ENCODE measurements around the gene PARN. TPM values are rescaled to one million over a fixed set of nuclear protein-coding genes. Genes with fewer than 3 reads are reported as not detected.

PARN gene
- total and polyA plus RNA-seq, 2 of the 8 experiments (the other 6 are each of a cell fraction or from before 2014, with no cell fraction given) = 24.5 to 44.6 TPM

- H2AK5ac ChIP-seq (ENCODE audit: low read depth, low read length) = no peak overlapping the region
- POLR2A ChIA-PET (ENCODE audit: partially characterized antibody) = interaction anchor here (1.2 kb wide), 2 partner anchors 104 to 242 kb away, joined by 3 to 4 read pairs; no protein-coding TSS in a partner anchor
- CTCF ChIA-PET (ENCODE audit: partially characterized antibody) = interaction anchor here (0.6 to 2.9 kb wide), 16 partner anchors 11 to 1805 kb away, joined by 3 to 15 read pairs (median 3); no protein-coding TSS in a partner anchor
- 92% methylated on average over 4 of the region's 4 CpGs; no CpG with 5 or more reads in 1 of the 2 experiments for WGBS, 2 experiments (ENCODE audit: extremely low coverage in 1 of 2, insufficient coverage in 1 of 2, insufficient read length in 1 of 2, insufficient replicate concordance in 2 of 2, low coverage in 1 of 2, low lambda C conversion rate in 2 of 2, missing lambda C conversion rate in 1 of 2)
- H3K14ac ChIP-seq (ENCODE audit: insufficient read length) = no peak overlapping the region
- H3K79me1 ChIP-seq (ENCODE audit: low read depth, low read length) = no peaks in the 10 kb centered on the region
- H2AFZ ChIP-seq (ENCODE audit: low read length) = no peak overlapping the region
- no peak overlapping the region for H3K4ac ChIP-seq (replicated peaks; ENCODE audit: insufficient read length, low read depth, low read length)
- no peak overlapping the region for H2BK120ac ChIP-seq (replicated peaks; ENCODE audit: low read depth, low read length)
- peaks cover 0 to 4% of the 10 kb centered on the region in 2 experiments; a peak in 2 of 4 replicates for H3K9me3 ChIP-seq (ENCODE audit: insufficient read depth in 2 of 2, low read depth in 1 of 2, low read length in 1 of 2)
- H3K27ac ChIP-seq (ENCODE audit: low read depth, low read length) = no peak overlapping the region
- no peaks in the 10 kb centered on the region; the same call in 1 of the 2 replicates for H3K23me2 ChIP-seq (ENCODE audit: low read depth, low read length)
- no peak overlapping the region for H3K23ac ChIP-seq (ENCODE audit: insufficient read length)
- no peak overlapping the region for H2BK5ac ChIP-seq (ENCODE audit: low read depth, low read length)
- H3K4me2 ChIP-seq (ENCODE audit: insufficient read depth in 1 of 2, low read depth in 2 of 2, low read length in 2 of 2) = peak overlapping the region in 1 of 2 experiments; percentile 46; a peak in 1 of 4 replicates
- no peak overlapping the region for H4K5ac ChIP-seq (ENCODE audit: insufficient read length, low read depth, low read length)
- H3K36me3 ChIP-seq (ENCODE audit: control insufficient read depth in 2 of 4, insufficient read depth in 4 of 4, low read length in 3 of 4) = peaks cover 0 to 3% (median 0%) of the 10 kb centered on the region in 4 experiments; a peak in 1 of 8 replicates
- no peak overlapping the region for H4K8ac ChIP-seq (ENCODE audit: extremely low read depth, insufficient read depth, low read length)
- DNase-seq (ENCODE audit: low read depth in 1 of 2, low spot score in 2 of 2) (no peak), FAIRE-seq (no peak)
- H3K4me1 ChIP-seq (replicated peaks in 1 of 4; ENCODE audit: control insufficient read depth in 3 of 4, insufficient read depth in 4 of 4, low read length in 3 of 4) = peaks cover 5 to 20% (median 17%) of the 10 kb centered on the region in 4 experiments
- H3K18ac ChIP-seq (ENCODE audit: extremely low read depth, low read length) = no peak overlapping the region
- H2BK20ac ChIP-seq (ENCODE audit: low read length) = no peak overlapping the region
- H2BK12ac ChIP-seq (ENCODE audit: low read depth, low read length) = no peak overlapping the region
- H4K20me1 ChIP-seq (replicated peaks in 1 of 2; ENCODE audit: control insufficient read depth in 1 of 2, insufficient read depth in 2 of 2, low read length in 2 of 2) = peaks cover 0 to 1% of the 10 kb centered on the region in 2 experiments
- H3K9ac ChIP-seq (replicated peaks in 1 of 4; ENCODE audit: extremely low read depth in 1 of 4, low read depth in 3 of 4, low read length in 3 of 4) = no peak overlapping the region
- H3K27me3 ChIP-seq (replicated peaks in 1 of 4; ENCODE audit: control insufficient read depth in 3 of 4, extremely low read depth in 1 of 4, insufficient read depth in 3 of 4, low read length in 3 of 4) = no peaks in the 10 kb centered on the region
- H2BK15ac ChIP-seq (ENCODE audit: low read length) = no peak overlapping the region
- no peaks in the 10 kb centered on the region for H3K79me2 ChIP-seq (ENCODE audit: control insufficient read depth in 1 of 2, insufficient read depth in 2 of 2, low read length in 2 of 2)
- no peak overlapping the region for H3K4me3 ChIP-seq (ENCODE audit: extremely low read depth in 1 of 4, insufficient read depth in 2 of 4, low read depth in 3 of 4, low read length in 4 of 4)
- no peak overlapping the region for H4K91ac ChIP-seq (replicated peaks; ENCODE audit: insufficient read length, low read length)
- H3K56ac ChIP-seq (replicated peaks; ENCODE audit: insufficient read length, low read depth, low read length) = no peak overlapping the region
- TF ChIP-seq ATF3 (IDR thresholded peaks at IDR 0.05; ENCODE audit: insufficient read depth, low read depth, low read length) (no peak), RXRA (IDR thresholded peaks at IDR 0.05; ENCODE audit: insufficient read depth, low read depth, low read length) (no peak), SIX5 (IDR thresholded peaks at IDR 0.05; ENCODE audit: low read depth, low read length) (no peak), SP2 (IDR thresholded peaks at IDR 0.05; ENCODE audit: low read length) (no peak), YY1 (IDR thresholded peaks at IDR 0.05; ENCODE audit: low read depth, low read length) (no peak), SIRT6 (IDR thresholded peaks at IDR 0.05; ENCODE audit: low read length) (no peak), BRCA1 (IDR thresholded peaks at IDR 0.05; ENCODE audit: low read depth, low read length) (no peak), BACH1 (IDR thresholded peaks at IDR 0.05; ENCODE audit: low read length) (no peak), RBBP5 (IDR thresholded peaks at IDR 0.05; ENCODE audit: borderline replicate concordance, low read depth, low read length) (no peak)
Observed at GRCh38 chr16:14528306-14528705, 101.8 kb downstream of the PARN start.
